T-helper 9 cell (primary cell): ENCODE measurements around the gene ARHGAP5.
"Not testable (repeated sequence)": the region's sequence is repeated elsewhere in the genome, so short reads cannot be mapped to it uniquely, and the experiment has no call there.

ENCODE experiments used
- DNase-seq: peaks from one replicate; pipeline ENCODE4 v3.0.0-alpha.2; 2020

ARHGAP5 gene

DNA sequence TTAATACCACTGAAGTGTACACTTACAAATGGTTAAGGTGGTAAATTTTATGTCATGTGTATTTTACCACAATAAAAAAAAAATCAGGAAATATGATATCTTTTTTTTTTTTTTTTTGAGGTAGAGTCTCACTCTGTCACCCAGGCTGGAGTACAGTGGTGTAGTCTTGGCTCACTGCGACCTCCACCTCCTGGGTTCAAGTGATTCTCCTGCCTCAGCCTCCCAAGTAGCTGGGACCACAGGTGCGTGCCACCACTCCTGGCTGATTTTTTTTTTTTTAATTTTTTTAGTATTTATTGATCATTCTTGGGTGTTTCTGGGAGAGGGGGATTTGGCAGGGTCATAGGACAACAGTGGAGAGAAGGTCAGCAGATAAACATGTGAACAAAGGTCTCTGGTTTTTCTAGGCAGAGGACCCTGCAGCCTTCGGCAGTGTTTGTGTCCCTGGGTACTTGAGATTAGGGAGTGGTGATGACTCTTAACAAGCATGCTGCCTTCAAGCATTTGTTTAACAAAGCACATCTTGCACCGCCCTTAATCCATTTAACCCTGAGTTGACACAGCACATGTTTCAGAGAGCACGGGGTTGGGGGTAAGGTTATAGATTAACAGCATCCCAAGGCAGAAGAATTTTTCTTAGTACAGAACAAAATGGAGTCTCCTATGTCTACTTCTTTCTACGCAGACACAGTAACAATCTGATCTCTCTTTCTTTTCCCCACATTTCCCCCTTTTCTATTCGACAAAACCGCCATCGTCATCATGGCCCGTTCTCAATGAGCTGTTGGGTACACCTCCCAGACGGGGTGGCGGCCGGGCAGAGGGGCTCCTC, 50.0 kb downstream of the ARHGAP5 start:
- DNase-seq: not testable (repeated sequence)

DNA sequence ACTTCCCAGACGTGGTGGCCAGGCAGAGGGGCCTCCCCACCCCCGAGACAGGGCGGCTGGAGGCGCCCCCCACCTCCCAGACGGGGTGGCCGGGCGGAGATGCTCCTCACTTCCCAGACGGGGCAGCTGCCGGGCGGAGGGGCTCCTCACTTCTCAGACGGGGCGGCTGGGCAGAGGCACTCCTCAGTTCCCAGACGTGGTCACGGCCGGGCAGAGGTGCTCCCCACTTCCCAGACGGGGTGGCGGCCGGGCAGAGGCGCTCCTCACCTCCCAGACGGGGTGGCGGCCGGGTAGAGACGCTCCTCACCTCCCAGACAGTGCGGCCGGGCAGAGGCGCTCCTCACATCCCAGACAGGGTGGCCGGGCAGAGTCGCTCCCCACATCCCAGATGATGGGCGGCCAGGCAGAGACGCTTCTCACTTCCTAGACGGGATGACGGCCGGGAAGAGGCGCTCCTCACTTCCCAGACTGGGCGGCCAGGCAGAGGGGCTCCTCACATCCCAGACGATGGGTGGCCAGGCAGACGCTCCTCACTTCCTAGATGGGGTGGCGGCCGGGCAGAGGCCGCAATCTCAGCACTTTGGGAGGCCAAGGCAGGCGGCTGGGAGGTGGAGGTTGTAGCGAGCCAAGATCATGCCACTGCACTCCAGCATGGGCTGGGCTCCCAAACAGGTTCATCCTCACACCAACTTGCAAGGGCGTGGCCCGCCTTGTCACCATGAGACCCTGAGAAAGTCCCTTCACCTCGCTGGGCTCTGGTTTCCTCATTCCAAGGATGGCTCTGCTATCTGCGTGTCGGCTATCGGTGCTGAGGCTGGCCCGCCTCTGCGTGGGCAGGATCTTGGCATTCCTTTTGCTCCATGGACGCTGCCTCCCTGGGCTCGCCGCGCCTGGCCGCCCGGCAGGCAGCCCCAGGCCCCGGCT, 50.9 kb downstream of the ARHGAP5 start:
- DNase-seq: not testable (repeated sequence)

DNA sequence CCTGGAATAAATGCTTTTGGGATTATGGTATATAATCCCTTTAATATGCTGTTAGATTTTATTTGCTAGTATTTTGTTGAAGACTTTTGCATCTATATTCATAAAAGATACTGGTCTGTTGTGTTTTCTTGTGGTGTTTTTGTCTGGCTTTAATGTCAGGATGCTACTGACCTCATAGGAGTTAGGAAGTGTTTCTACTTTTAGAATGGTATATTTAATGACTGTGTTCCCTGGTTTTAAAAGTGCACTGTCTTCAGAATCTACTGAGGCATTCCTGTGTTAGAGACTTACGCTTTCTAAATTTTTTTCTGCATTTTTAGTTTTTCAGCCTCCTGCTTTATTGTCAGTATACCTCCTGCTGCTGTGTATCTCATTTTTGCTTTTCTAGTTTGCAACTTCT, 51.6 kb downstream of the ARHGAP5 start:
- DNase-seq: no peak

DNA sequence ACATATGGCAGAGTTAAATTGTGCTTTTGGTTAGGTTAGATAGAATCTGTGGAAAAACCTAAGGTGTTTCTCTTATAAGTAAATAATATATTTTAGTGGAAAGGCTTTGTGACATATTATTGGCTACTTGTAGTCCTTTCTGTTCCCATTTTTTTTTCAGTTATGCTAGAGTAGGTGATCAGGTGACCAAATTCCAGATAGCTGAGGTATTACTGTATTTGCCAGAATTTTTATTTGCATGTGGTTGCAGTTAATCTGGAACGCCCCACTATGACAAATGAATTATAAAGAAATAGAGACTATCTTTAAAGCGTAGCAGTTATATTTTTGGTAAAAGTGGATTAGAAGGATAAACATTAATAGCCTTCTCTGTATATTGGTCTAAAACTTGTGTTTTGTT, 52.0 kb downstream of the ARHGAP5 start:
- DNase-seq: no peak

DNA sequence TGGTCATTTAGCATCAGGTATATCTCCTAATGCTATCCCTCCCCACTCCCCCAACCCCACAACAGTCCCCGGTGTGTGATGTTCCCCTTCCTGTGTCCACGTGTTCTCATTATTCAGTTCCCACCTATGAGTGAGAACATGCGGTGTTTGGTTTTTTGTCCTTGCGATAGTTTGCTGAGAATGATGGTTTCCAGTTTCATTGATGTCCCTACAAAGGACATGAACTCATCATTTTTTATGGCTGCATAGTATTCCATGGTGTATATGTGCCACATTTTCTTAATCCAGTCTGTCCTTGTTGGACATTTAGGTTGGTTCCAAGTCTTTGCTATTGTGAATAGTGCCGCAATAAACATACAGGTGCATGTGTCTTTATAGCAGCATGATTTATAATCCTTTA, 54.6 kb downstream of the ARHGAP5 start:
- DNase-seq: not testable (repeated sequence)

DNA sequence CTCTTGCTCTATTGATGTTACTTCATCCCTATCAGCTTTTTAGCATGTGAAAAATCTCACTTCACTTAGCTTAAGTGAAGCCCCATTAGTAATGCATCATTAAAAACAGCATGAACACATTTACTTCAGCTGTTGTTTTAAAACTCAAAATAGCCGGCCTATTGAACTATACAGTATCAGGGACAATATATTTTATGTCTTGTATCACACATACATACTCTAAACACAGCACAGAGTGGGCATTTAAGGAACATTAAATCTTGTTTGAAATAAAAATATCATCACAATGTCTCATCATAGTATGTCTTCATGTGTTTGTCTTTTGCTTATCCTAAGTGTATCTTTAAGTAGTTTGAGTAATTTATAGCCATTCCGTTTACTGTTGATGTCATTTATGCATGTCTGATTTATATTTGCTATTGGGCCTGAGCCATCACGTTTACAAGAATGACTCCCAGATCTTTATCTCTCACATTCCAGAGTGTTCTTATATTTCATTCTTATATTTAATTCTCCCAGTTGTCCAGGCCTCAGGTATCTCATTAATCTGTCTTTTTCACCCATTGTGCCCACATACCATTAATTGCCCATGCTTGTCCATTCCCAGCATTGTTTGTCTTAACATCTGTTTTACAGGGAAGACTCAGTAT, 57.5 kb downstream of the ARHGAP5 start:
- no peak for DNase-seq

DNA sequence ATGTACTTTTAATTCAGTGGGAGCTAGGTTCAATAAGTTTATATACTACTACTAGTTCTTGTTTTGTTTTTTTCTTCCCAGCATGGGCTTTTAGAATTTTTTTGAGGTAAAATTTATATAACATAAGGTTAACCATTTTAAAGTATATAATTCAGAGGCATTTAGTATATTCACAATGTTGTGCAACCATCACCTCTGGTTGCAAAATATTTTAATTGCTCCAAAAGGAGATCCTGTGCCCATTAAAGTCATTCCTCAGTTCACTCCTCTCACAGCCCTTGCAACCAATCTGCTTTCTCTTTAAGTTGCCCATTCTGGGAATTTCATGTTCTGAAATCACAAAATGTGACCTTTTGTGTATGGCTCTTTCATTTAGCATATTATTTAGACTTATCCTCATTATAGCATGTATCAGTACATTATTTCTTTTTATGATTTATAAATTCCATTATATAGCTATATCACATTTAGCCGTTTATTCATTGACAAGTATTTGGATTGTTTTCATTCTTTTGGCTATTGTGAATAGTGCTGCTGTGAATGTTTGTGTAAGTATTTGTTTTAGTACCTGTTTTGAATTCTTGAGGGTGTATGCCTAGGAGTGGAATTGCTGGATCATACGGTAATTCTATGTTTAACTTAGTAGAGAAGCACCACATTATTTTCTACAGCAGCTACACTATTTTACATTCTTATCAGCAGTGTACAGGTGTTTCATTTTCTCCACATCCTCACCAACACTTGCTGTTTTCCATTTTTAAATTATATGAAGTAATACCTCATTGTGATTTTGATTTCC, 59.1 kb downstream of the ARHGAP5 start:
- DNase-seq: no peak

DNA sequence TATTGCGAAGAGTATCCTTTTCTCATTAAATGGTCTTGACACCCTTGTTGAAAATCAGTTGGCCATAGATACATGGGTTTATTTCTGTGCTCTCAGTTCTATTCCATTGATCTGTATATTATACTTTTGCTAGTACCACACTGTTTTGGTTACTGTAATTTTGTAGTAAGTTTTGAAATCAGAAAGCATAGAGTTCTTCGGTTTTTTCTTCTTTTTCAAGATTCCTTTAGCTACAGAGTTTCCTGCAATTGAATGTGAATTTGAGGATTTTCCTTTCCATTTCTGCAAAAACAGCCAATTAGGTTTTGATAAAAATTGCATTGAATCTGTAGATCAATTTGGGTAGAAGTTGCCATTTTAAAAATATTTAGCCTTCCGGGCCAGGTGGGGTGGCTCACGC, 60.2 kb downstream of the ARHGAP5 start:
- no peak for DNase-seq

DNA sequence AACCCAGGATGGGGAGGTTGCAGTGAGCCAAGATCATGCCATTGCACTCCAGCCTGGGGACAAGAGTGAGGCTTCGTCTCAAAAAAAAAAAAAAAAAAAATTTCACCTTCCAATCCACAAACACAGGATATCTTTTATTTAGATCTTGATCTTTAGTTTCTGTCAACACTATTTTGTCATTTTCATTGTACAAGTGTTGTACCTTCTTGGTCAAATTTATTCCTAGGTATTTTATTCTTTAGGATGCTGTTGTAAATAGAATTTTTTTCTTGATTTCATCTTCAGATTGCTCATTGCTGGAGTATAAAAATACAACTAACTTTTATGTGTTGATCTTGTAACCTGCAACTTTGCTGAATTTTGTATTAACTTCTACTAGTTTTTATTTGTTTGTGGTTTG, 60.8 kb downstream of the ARHGAP5 start:
- DNase-seq: no peak

DNA sequence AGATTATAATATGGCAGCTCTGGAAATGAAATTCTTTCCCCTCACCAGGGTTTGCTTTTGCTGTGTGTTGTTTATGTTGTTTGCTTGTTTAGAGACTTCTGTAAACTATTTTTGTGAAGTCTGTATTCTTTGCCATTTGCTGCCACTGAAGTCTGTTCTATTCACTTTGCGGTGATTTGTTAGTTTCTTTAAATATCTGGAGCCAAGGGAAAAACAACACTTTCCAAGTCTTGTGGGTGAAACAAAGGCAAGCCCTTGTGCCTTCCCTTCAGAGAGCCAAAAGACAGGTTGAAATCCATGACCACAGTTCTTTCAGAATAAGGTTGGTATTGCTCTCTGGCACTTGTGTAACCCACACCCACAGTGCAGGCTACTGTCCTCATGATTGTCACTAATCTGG, 65.2 kb downstream of the ARHGAP5 start:
- no peak for DNase-seq

DNA sequence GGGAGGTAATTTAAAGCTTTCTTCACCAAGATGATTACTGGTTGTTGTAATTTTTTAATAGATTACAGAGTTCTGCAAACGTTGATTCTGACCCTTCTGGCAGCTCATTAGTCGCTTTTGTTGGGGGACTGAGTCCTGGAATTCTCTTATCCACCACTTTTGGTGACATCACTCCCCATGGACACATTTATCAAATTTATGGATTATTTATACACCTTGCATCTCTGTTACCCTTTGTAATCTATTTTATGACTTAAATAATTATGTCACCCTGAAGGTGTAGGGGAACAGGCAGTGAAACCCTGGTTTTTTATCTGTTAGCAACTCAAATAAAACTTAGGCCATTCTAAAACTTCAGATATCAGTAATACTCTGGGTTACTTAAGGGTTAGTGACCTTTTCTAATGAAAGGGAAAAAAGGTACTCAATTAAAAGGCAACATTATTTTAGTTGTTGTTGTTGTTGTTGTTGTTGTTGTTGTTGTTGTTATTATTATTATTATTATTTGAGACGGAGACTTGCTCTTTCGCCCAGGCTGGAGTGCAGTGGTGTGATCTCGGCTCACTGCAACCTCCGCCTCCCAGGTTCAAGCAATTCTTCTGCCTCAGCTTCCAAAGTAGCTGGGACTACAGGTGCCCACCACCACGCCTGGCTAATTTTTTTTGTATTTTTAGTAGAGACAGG, 65.8 kb downstream of the ARHGAP5 start:
- DNase-seq: no peak

DNA sequence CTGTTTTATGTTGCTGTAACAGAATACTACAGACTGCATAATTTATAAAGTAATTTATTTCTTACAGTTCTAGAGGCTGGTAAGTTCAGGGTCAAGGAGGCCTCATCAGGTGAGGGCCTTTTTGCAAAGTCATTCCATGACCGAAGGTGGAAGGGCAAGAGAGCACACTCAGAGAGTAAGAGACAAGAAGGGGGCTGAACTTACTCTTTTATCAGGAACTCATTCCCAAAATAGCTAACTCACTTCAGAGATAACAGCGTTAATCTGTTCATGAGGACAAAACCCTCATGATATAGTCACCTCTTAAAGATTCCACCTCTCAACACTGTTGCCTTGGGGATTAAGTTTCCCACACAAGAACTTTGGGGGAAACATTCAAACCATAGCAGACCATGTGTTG, 73.3 kb downstream of the ARHGAP5 start:
- DNase-seq: no peak

DNA sequence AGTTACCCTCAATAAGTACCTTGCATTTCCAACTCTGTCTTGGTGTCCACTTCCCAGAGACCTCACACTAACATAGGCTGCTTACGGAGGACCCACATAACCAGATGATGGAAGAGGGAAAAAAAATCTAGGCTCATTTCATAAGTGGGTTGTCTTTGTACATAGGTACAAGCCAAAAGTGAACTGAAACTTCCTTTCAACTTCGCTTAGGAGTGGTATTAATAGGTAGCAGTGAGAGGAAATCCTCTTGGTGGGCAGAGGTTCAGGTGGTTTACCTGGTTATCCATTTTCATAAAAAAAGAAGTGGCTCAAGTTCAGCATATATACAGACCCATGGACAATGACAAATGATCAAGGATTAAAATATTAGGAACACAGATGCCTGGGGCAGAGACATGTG, 88.9 kb downstream of the ARHGAP5 start:
- no peak for DNase-seq

DNA sequence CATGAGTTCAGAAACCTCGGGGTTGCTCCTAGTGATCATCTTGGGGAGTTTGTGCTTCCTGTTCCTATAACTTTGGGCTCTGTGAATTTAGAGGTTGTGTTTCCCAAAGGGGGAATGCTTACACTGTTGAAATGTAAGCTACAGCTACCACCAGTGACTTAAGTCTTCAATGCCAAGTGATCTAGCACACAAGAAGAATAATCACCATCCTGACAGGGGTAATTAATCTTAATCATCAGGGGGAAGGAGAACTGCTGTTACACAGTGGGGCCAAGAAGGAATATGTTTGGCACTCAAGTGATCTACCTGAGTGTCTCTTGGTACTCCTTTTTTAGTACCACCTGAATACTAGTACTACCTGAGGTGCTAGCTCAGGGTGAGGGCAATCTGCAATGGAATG, 89.8 kb downstream of the ARHGAP5 start:
- DNase-seq: no peak

DNA sequence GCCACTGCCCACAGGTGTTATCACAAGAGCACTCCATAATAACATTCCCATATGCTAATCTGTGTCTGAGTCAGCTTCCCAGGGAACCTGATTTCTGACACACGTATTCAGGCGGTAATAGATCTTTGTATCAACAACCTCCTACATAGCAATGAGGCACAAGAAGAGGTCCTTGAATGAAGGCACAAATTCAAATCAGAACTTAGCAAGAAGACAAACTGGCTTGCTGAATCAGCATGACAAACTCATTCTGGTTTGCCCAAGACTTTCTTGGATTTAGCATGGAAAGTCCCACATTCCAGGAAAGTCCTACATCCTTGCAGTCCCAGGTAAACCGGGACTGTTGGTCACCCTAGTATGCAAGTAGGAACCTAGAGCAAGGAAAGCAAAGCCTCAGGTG, 90.8 kb downstream of the ARHGAP5 start:
- no peak for DNase-seq

DNA sequence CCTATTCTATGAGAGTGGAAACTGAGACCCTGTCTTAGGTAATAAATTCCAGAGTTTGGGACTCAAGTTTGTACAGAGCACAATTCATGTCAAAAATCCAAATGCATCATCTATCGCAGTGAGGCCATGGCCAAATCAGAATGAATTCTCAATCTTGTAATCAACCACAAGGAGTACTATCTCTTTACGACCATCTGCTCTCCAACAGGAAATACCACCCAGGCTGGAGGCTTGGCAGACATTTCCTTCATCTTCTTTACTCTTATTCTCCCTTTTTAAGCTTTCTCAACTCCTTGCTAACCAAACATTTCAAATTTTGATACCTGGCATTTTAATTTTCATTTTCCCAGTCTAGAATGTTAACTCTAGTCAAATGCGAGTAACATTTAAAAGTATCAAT, 92.1 kb downstream of the ARHGAP5 start:
- DNase-seq: no peak

DNA sequence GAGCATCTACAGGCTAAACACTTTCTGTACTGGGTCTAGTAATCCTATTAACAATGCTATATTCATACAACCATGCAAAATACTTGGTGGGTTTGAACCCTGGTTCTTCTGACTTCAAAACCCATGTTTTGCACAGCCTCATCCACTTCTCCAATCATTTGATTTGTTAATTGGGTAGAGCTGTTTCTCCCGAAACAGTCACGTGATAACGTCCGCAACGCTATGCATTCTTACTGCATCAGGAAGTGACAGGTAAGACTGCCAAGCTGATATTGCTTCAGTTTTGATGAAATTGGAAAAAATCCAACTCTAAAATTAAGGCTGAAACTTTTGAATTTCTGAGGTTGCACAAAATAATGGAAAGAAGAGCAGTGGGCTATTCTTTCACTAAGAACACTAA, 94.4 kb downstream of the ARHGAP5 start:
- DNase-seq: no peak

DNA sequence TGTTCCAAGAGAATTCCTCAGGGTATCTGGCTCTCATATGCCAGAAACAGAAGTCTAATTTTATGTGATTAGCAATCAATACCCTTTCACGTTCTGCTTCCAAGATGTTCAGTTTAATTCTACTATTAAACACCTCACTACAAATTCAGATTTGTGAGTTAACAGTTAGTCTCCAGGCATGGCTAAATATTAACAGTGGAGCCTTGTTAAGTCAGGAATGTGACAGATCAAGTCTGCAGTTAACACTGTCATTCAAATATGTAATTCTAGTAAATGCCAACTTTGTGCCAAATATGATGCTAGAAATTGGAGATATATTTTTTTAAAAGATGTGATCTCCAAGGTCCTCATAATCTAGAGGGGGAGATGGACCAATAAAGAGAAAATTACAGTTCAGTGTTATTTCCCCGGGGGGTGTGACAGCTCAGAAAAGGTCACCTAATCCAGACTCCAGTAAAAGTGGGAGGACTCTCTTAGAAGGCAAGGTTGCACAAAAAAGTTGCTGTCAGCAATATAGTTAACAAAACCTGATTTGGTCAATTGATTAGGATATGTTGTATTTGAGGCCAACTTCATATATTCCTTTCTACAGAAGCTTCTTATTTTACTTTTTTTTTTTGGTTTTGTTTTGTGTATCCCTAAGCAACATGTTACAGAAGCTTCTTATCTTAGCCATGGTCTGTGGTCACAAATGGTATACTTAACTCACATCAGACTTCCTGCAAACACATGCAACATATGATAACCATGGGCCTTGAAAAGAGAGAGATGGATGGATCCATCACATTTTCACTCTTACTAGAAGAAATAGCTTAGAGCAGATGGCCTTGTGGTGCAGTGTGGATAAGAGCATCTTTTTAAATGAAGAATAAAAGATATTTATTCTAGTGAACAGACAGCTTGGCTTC, 106.3 kb downstream of the ARHGAP5 start:
- DNase-seq: no peak

DNA sequence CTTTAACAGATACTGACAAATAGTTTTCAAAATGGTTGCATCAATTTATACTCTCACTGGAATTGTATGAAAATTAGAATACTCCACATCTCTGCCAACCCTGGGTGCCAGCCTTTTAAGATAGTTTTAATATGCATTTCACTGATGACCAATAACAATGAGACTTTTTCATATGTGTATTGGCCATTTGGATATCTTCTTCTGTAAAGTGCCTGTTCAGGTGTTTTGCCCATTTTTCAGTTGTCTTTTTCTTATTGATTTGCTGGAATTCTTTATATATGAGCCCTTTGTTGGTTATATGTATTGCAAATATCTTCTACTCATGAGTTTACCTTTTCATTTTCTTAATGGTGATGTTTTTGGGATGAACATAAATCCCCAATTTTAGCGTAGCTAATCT, 108.0 kb downstream of the ARHGAP5 start:
- no peak for DNase-seq

DNA sequence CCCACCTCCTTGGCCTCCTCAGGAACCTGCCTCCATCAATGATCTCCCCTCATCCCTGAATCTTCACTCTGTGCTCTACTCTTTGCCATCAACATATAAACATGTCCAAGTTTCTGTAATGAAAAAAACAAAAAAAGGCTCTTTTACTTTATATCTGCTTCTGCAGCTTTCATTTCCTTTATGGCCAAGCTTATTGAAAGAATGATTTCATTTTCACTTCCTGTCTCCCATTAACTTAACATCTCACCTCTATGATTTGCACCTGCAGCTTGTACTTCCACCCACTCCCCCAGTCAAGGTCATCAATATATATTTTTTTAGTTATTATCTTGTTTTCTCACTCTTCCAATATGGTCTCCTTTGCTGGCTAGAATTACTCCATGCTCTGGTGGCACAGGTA, 109.1 kb downstream of the ARHGAP5 start:
- no peak for DNase-seq

DNA sequence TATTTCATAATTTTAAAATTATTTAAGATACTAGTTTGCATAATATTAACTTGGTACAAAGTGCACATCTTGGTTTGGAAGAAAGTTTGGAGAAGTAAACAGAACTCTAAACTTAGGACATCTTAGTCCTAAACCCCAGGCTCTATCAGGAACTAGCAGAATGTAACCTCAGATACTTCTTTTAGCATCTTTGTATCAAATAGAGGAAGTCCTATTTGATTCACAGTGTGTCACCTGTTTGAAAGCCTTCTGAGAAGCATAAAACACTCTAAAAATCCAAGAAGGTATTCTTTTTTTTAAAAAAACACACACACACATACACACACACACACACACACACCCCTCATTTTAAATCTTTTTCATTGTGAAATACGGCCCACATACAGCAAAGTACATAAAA, 112.7 kb downstream of the ARHGAP5 start:
- DNase-seq: no peak
